ENCODE data around the gene MICA.
"Not testable (repeated sequence)": the region's sequence is repeated elsewhere in the genome, so short reads cannot be mapped to it uniquely, and the experiment has no call there.

The MICA gene

DNA sequence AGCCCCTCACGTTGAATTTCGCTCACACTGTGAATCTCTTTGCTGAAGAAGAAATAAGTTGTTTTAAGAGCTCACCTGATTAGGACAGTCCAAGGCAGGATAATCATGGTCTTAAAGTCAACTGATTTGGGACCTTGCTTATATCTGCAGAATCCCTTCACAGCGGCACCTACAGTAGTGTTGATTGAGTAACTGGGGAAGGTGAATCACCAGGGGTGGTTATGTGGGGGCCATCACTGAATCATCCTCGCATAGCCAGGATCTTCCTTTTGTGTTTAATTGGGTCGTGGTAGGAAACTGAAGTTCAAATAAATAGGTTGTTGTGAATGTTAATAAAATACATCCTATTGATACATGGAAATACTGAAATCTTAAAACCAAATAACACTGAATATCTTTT lies 20.2 kb upstream of the MICA start:
- no peak for DNase-seq

DNA sequence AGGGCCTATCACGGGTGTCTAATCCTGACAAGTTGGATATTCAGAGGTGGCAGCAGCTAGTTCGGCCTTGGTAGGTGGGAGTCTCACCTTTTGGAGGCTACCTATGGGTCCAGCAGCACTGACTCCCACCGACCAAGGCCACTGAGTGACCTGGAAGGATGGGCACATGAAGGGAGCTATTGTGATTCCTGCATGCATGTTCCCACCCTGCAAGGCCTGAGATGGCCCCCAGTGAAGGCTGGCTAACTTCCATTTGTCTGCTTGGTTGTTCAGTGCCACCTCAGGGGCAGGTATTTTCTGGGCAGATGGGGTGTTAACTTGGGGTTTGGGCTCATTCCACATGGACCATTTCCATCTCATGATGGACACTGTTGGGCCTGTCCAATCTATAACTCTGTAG lies 18.4 kb upstream of the MICA start:
- no peak for DNase-seq

DNA sequence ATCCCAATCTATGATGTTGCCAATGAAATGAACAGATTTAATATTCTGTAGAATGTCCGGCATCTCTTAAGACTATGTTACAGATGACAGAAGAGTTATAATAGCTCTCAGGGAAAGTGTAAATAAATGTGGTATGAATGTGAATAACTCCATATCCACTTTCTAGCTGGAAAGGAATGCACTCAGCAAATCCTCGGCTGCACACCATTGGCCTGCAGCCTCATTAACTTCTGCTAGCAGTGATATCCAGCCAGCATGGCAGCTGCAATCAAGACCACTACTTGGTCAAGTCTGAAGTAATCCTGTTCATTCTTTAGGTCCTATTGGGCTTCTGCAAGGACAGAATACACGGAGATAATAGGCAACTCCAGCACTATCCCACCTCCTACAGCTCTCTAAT lies 17.3 kb upstream of the MICA start:
- no peak for DNase-seq

DNA sequence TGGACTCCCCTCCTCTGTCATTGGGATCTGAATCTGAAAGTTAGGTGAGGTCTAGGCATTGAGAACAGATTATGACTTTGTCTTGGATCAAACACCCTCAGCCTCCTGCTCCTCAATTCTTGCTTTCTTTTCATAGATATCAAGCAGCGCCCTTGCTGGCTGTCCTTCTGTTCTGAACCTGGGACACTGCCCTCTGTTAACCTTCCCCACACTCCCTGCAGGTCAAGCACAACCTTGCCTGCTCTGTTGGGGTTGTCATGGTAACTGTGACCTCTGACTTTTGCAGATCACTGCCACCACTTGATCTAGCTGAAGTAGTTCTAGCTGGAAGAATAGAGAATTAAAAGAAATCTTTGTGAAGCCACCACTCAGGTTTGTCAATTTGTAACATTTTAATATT lies 16.4 kb upstream of the MICA start:
- DNase-seq, result no peak

DNA sequence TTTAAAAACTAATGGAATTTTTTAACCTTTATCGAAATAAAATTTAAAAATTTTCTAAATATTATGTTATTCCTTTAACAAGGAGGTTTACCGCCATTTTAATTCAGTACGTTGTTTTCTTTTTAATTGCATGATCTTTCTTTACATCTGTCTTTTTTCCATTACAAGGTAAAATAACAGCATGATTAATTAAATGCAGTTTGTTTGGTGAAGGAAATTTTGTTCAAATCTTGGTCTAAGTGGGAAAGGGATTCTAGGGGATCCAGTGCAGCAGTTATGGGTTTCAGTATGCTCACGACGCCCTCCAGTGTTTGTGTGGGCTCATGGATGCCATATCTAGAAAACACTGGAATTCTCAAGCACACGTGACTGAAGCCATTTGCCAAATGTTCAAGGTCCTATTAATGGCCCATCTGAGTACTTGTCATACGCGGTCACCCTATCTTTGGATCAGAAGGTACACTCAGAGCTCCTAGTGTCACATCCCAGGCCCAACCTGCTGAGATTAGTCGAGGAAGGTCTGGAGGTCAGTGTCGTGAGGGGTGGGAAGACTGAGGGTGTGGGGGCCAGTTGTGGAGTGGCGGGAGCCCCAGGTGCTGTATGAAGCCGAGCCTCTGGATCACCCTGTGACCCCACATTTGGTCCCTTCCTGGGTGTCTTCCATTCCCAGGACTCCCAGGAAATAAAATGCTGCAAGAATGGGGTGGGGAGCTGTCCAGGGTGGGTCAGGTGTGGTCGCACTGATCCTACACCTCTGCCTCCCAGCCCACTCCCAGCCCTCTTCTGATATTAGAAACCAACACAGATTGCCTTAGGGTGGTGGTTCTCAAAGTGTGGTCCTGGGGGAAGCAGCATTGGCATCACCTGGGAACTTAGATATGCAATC lies 14.2 kb upstream of the MICA start:
- not testable (repeated sequence) for DNase-seq

DNA sequence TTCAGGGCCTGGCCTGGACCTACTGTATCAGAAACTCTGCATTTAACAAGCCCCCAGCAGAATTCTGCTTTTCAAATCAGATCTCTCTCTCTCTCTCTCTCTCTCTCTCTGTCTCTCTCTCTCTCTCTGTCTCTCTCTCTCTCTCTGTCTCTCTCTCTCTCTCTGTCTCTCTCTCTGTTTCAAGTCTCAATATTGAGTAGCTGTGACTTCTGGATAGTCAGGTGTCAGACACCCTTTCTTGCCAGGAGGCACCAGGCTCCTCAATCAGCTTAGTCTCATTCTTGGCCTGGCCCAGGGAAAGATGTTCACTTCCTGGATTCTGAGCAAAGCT lies 13.6 kb upstream of the MICA start:
- DNase-seq, result not testable (repeated sequence)

DNA sequence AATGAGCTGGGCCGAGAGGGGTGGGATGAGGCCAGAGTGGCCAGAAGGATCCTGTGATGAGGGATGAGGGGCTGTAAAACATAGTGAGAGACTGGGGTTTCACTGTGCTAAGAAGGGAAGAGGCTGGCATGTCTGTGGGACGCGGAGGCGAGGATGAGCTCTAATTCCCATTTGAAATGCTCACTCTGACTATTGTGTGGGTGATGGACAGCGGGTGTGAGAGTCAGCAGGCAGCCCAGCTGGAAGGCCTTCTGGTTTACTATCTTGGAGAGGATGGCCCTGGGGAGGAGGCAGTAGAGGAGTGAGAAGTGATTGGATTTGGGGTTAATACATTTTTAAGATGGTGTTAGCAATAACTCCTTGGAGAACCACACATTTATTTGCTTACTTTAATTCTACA lies 9.5 kb upstream of the MICA start:
- DNase-seq, result no peak

DNA sequence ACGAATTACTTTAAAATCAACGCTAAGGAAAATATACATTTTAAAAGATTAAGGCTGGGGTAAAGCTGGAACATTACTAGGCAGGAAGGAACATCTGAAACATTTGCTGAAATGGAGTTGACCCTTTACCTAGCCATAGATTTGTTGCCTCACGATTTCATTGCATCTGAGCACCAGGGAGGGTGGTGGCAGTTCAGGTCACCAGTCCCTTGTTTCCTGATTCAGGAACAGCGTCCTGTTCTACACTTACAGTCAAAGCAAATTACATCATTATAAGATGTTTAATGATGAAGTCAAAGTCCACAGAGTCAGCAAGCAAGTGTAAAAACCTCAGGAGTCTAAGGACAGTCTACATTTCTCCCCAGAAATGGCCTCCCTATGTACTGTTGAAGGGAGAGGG lies 9.0 kb upstream of the MICA start:
- DNase-seq, result no peak

DNA sequence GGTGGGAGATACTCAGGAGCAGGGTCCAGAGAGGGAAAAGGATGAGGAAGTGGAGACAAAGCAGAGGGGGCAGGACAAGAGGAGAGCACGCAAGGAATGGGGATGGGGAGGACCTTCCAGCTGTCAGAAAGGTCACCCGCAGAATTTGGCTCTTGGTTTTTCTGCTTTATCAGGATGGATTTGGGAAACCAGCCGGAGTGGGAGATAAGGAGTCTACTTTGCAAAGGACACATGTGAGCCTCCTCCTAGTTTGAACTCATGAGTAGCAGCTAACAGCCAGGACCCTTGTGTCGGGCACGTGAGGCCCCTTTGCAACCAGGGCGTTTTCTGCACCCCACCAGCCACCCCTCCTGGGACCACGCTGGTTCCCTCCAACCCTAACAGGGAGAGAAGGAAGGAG lies 7.6 kb upstream of the MICA start:
- DNase-seq, result no peak

DNA sequence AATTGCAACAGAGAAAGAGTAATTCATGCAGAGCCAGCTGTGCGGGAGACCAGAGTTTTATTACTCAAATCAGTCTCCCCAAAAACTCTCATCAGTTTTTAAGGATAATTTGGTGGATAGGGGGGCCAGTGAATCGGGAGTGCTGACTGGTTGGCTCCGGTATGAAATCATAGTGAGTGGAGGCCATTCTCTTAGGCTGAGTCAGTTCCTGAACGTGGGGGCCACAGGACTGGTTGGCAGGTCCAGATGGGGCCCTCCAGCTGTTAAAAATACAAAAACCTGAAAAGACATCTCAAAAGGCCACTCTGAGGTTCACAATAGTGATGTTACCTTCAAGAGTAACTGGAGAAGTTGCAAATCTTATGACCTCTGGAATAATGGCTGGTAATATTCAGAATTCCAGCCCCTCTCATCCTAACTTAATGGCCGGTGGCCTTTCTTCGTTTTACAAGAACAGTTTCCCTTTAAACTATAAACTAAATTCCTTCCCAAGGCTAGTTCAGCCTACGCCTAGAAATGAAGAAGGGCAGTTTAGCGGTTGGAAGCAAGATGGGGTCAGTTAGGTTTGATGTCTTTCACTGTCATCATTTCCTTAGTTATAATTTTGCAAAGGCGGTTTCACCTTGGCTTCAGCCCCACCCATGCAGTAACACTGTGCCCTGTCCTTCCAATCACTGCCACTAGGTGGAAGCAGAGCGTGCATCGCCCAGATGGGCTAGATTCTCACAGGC lies 6.8 kb upstream of the MICA start:
- DNase-seq, result peak; percentile 85 to 91

DNA sequence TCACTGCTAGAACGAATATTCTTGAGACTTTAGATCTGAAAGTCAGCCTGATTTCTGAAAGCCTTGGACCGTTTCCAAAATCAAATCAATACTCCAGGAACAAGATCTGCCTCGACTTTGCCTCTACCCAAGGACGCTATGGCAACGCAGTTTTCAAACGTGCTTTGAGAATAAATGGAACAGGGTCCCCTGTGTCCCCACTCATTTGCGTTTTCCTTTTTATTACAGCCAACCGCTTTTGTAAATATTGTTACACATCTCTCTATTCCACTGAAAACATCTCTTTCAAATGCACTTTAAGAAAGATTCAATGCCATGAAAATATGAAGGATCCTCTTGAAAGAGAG lies 6.3 kb upstream of the MICA start:
- DNase-seq, result not testable (repeated sequence)

DNA sequence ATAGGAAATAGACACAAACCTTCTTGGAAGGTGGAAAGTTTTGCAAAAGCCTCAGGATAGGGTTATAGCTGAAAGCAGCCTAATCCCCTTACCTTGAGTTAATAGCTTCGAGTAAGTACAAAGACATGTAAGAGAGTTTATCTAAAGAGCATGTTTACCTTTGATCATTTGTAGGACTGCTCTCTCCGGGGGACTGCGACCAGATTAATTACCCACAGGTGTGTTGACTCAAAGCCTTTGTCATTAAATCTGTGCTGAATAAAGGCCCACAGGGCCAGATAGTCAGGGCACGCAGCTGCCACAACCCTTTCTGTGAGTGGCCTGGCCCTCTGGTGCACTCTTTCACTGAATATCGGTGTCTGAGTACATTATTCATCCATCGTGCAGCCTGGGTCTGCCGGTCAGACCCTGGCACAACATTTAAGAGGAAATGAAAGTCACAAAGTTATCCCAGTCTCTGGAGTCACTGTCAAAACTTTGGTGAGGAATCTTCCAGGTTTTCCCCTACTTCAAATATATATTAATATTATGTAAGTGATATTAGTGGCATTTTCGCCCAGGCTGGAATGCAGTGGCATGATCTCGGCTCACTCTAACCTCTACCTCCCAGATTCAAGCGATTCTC lies 5.4 kb upstream of the MICA start:
- no peak for DNase-seq

DNA sequence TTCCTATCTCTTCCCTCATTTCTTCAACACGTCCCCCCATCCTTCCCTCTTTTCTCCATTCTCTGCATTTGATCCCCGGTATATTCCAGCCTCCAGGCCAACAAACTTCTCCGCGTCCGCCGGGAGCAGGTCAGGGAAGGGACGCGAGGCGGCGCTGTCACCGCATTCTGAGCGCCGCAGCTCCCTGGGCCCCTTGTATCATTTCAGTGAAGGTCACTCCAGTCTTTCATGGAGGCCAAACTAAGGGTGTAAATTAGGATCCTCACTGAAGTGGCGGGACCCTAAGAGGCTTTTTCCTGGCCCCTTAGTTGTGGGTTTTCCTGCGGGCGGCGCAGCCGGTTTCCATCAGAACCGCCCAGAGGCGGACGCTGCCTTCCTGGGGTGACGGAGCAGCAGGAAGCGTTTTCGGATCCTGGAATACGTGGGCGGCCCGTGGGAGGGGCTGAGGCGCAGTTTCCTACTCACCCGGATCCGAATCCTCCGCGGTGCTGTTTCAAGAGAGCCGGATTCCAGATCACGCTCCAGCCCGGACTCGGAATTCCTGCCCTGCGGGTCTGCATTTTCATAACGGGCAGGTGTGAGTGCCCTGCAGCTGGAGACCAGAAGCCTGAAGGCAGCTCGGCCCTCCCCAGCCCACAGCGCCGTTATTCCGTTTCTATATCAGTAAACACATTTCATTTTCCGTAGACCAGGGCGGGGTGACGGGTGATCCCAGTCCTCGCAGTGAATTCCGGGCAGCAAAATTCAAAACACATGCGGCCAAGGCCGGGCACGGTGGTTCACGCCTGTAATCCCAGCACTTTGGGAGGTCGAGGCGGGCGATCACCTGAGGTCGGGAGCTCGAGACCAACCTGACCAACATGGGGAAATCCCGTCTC lies 3.6 kb upstream of the MICA start:
- peak; percentile 67 to 70 for DNase-seq

DNA sequence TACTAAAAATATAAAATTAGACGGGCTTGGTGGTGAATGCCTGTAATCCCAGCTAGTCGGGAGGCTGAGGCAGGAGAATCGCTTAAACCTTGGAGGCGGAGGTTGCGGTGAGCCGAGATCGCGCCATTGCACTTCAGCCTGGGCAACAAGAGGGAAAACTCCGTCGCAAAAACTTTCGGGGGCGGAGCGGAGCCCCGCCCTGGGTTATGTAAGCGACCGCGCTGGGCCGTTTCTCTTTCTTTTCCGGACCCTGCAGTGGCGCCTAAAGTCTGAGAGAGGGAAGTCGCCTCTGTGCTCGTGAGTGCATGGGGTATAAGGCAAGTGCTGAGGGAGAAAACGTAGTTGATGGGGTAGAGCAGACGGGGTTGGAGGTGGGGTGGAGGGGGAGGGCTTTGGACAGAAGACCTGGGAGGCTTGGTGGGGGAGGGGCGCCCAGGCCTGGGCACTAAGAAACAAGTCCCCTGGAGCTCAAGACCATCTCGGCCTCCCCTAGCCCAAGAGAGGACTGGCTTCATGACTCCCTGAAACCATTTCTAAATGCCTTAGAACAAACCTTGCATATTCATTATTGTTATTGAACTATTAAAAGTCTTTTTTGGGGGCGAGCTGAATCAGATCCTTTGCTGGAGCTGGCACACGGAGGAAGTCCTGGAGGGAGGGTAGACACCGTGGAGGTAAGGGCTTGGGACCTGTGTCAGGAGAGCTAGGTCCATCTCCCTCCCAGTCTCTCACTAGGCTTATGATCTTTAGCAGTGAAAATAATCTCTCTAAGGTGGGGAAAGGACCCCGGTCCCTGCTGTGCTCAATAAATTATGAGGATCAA lies 2.7 kb upstream of the MICA start:
- peak; percentile 65 to 69 for DNase-seq

DNA sequence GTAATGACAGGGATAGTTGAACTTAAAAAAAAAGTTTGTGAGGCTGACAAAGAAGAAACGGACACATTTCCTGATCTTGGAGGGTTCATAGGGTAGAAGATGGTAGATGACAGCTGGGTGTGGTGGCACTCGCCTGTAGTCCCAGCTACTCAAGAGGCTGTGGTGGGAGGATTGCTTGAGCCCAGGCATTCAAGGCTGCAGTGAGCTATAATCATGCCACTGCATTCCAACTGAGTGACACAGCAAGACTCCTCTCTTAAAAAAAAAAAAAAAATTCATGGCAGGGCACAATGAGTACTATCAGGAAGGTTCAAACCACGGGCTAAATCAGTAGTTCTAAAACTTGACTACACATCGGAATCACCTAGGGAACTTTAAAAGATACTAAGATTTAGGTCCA lies 2.0 kb upstream of the MICA start:
- no peak for DNase-seq

DNA sequence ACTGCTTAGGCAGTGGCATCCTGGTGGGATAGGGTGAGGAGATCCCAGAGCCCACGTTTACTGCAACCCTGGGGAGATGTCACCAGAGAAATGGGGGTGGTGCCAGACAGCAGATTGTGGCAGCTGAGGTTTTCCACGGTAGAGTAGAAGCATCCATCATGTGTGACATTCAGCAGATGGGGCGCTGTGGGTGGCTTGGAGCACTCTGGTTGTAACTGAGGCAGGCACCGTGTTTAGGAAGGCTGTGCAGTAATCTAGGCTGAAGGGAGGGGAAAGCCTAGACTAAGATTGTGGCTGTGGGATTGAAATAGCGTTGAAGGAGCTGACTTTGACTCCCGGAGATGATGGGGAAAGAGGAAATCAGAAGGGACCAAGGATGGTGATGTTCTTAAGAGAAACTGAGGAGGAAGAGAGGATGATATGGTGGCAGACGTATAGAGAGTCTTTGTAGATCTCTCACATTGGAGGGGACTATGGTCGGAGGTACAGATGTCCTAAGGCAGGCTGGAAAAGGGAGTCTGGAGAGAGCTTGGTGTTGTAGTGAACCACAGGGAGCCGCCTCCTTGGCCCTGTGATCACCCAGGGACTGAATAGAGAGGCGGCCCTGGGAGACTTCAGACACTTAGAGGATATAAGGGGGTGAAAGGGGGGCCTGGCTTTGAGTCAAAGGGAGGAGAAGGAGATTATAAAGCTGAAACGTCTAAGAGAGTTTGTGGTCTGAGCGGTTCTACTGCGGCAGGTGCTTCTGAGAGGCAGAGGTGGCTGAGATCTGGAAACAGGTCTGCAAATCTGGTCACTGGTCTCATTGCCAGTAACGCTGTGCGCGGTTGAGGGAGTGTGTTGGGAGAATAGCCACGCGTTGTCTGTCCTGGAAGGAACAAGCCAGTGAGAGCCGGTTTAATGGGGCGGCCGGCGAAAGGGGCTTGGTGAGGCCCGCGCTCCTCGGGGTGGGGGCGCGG lies 792 bp upstream of the MICA start:
- DNase-seq, result peak; percentile 26 to 37

DNA sequence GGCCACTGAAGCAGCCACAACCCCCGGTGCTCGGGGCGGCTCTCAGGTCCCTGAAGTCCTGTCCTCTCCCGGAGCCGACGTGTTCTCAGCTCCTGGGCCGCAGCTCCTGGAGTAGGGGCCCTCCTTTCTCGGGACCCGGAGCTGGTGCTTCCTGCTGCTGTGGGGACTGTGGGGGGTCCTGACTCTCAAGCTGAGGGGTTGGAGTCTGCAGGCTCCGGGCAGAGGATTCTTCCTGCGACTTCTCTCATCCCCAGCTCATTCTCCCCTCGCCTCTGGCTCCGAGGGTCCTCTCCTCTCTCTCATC lies 618 bp downstream of the MICA start:
- DNase-seq, result not testable (repeated sequence)

DNA sequence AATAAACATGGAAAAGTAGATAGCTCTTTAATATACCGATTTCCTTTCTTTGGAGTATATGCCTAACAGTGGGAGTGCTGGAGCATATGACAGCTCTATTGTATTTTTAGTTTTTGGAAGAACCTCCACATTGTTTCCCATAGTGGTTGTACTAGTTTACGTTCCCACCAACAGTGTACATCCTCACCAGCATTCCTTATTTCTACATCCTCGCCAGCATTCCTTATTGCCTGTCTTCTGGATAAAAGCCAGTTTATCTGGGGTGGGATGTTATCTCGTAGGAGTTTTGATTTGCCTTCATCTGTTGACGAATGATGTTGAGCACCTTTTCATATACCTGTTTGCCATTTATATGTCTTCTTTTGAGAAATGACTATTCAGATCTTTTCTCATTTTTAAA lies 2.6 kb downstream of the MICA start:
- DNase-seq, result no peak

DNA sequence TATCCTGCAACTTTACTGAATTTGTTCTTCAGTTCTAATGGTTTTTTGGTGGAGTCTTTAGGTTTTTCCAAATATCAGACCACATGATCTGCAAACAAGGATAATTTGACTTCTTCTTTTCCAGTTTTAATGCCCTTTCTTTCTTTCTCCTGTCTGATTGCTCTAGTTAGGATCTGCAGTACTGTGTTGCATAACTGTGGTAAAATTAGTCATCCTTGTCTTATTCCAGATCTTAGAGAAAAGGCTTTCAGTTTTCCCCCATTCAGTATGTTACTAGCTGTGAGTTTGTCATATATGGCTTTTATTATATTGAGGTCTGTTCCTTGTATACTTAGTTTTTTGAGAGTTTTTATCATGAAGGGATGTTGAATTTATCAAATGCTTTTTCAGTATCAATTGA lies 4.3 kb downstream of the MICA start:
- no peak for DNase-seq

DNA sequence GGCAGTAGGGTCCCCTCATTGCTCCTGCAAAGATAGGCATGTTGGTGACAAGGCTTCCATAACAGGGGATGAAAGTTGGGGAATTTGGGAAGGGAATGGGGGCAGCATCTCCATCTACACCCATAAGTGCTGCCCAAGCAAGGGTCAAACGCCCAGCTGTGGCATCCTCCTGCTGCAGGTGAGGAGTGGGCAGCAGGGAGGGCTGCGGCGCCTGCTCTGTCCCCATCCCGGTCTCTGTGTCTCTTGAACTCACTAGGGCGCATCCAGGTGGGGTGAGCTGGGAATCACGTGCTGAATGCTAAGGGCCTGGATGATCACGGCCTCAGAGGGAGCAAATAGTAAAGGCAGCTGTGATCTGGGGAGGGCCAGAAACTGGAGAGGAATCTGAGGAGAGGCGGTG lies 9.1 kb downstream of the MICA start:
- DNase-seq, result no peak

DNA sequence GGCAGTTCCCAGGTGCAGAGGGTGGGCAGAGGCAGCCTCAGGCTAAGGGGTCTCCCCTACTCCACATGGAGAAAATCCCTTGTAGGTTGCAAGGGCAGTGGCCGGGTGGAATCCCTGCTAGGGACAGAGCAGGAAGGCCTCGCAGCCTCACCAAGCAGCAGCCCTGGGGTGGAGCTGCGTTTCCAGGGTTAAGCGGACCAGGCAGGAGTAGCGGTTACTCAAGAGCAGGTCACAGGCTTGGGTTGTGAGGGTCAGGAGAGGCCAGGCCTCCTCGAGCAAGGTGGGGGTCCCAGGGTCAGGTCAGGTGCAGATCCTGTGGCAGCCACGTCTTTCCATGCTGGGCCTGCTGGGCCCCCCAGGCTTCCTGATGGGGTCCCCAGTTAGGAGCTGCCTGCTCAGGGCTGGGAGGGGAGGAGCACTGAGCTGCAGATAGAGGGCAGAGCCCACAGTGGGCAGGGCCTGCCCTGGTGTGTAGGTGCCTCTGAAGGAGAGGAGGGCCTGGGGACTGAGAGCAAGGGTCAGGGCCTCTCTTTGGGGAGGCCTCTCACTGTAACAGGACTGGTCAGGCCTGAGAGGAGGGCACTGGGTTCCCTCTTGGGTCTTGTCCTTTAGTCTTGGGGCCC lies 10.9 kb downstream of the MICA start:
- not testable (repeated sequence) for DNase-seq
